Measurements from ENCODE around the gene FNIP2. TPM values are rescaled to one million over a fixed set of nuclear protein-coding genes. Genes with fewer than 3 reads are reported as not detected.

The FNIP2 gene
- polyA plus RNA-seq, 1 of the 3 experiments (the other 2 are of a cell fraction) = 0.97 TPM

- ChIA-PET POLR2A (no interaction called here), CTCF (interaction anchor here (0.7 to 1.1 kb wide), 2 partner anchors 26 to 28 kb away, joined by 3 read pairs; no protein-coding TSS in a partner anchor)
- no peaks in the 10 kb centered on the region for H3K9me2 ChIP-seq
- H3K9ac ChIP-seq = peak overlapping the region; percentile 47; the same call in 1 of the 2 replicates
- no peaks in the 10 kb centered on the region for H4K20me1 ChIP-seq (ENCODE audit: insufficient read depth)
- H3K27ac ChIP-seq (ENCODE audit: low read depth in 2 of 2, low read length in 1 of 2) = peak overlapping the region; percentile 73
- H3K27me3 ChIP-seq (ENCODE audit: insufficient read depth) = no peaks in the 10 kb centered on the region
- 38% methylated on average over 7 of the region's 7 CpGs for WGBS (ENCODE audit: low lambda C conversion rate)
- DNase-seq = peak; percentile 32
- peaks cover 33 to 38% of the 10 kb centered on the region in 2 experiments; a peak in 3 of 4 replicates for H3K4me1 ChIP-seq (ENCODE audit: control insufficient read depth in 1 of 2, insufficient read depth in 2 of 2, low read depth in 1 of 2, low read length in 1 of 2)
- H3K4me3 ChIP-seq (ENCODE audit: low read depth in 2 of 2, low read length in 1 of 2) = no peak overlapping the region; a peak in 1 of 4 replicates
- H3K9me3 ChIP-seq = no peaks in the 10 kb centered on the region
- peaks cover 0 to 9% of the 10 kb centered on the region in 2 experiments for H3K36me3 ChIP-seq (replicated peaks in 1 of 2; ENCODE audit: control insufficient read depth in 1 of 2, insufficient read depth in 2 of 2, low read length in 1 of 2)
- no peaks in the 10 kb centered on the region for H3F3A ChIP-seq (replicated peaks; ENCODE audit: insufficient read depth)
- TF ChIP-seq PBX3 (IDR thresholded peaks at IDR 0.05) (no peak), NFIC (IDR thresholded peaks at IDR 0.05; ENCODE audit: borderline replicate concordance) (peak; percentile 66), GABPA (IDR thresholded peaks at IDR 0.05; ENCODE audit: low read depth) (no peak), NRF1 (IDR thresholded peaks at IDR 0.05; ENCODE audit: low read depth, low read length) (no peak), POLR2AphosphoS5 (IDR thresholded peaks at IDR 0.05; ENCODE audit: low read depth, low read length) (peak; percentile 30; the same call in 1 of the 2 replicates), SIN3A (IDR thresholded peaks at IDR 0.05; ENCODE audit: borderline replicate concordance, low read depth, low read length) (0 out of 2 replicates have a peak, but pooled peaks have one; percentile 23), MAX (IDR thresholded peaks at IDR 0.05; ENCODE audit: low read depth) (no peak), EP300 (IDR thresholded peaks at IDR 0.05; ENCODE audit: borderline replicate concordance in 1 of 2, low read depth in 1 of 2, low read length in 1 of 2) (peak in 1 of 2 experiments; percentile 30; a peak in 1 of 4 replicates), YY1 (IDR thresholded peaks at IDR 0.05; ENCODE audit: low read depth) (no peak), FOSL2 (IDR thresholded peaks at IDR 0.05; ENCODE audit: borderline replicate concordance, low read depth) (no peak), TCF12 (IDR thresholded peaks at IDR 0.05) (peak; percentile 67), RAD21 (IDR thresholded peaks at IDR 0.05; ENCODE audit: low read length) (no peak), TEAD4 (IDR thresholded peaks at IDR 0.05; ENCODE audit: borderline replicate concordance, insufficient read depth) (no peak), GATA2 (CRISPR knock-in tag; IDR thresholded peaks at IDR 0.05) (peak; percentile 26; the same call in 1 of the 2 replicates), IRF3 (IDR thresholded peaks at IDR 0.05; ENCODE audit: low read depth, low read length) (no peak), EZH2phosphoT487 (IDR thresholded peaks at IDR 0.05; ENCODE audit: borderline replicate concordance, low read depth) (no peak), RXRA (IDR thresholded peaks at IDR 0.05; ENCODE audit: borderline replicate concordance, low read depth) (peak; percentile 89), ZBTB33 (IDR thresholded peaks at IDR 0.05; ENCODE audit: borderline replicate concordance, low read depth) (no peak)
- H3K79me2 ChIP-seq (ENCODE audit: insufficient read depth) = peaks cover 39% of the 10 kb centered on the region
- H3K4me2 ChIP-seq = peak overlapping the region; percentile 72
- no peak overlapping the region for H2AFZ ChIP-seq (ENCODE audit: low read depth)
Observed at GRCh38 chr4:158824425-158825274, 55.8 kb downstream of the FNIP2 start.

Measured in SK-N-SH (cell line).